ENCODE results near the gene DNAJB14. TPM values are rescaled to one million over a fixed set of nuclear protein-coding genes. Genes with fewer than 3 reads are reported as not detected.

Gene DNAJB14
- total and polyA plus RNA-seq, 2 experiments from 2014 or later: 25.1 to 52.6 TPM

- no peaks in the 10 kb centered on the region for H3K27me3 ChIP-seq
- TF ChIP-seq EZH2phosphoT487 (IDR thresholded peaks at IDR 0.05; ENCODE audit: low read depth, severe bottlenecking, unreplicated experiment) (no peak), EZH2 (IDR thresholded peaks at IDR 0.05; ENCODE audit: borderline replicate concordance) (no peak), CTCF (IDR thresholded peaks at IDR 0.05; ENCODE audit: poor library complexity) (no peak)
- WGBS (ENCODE audit: low lambda C conversion rate, missing lambda C conversion rate): 90% methylated on average over 3 of the region's 3 CpGs
- no peak overlapping the region for H2AFZ ChIP-seq
- H4K20me1 ChIP-seq (ENCODE audit: insufficient read depth, poor library complexity, severe bottlenecking): no peaks in the 10 kb centered on the region
- no peak overlapping the region for H3K4me2 ChIP-seq
- no peak overlapping the region for H3K4me3 ChIP-seq
- no peak overlapping the region for H3K27ac ChIP-seq
- H3K79me2 ChIP-seq: no peaks in the 10 kb centered on the region
- H3K9me3 ChIP-seq (ENCODE audit: low read depth): no peaks in the 10 kb centered on the region
- no peaks in the 10 kb centered on the region for H3K4me1 ChIP-seq (ENCODE audit: insufficient read depth)
- no peaks in the 10 kb centered on the region for H3K36me3 ChIP-seq (replicated peaks; ENCODE audit: insufficient read depth, low read depth)
- H3K9me2 ChIP-seq (replicated peaks; ENCODE audit: insufficient read depth): no peaks in the 10 kb centered on the region
- DNase-seq (ENCODE audit: low spot score): no peak
These were observed 94.1 kb downstream of the DNAJB14 start for GRCh38 chr4:99852199-99852749.

- WGBS (ENCODE audit: low lambda C conversion rate, missing lambda C conversion rate): 95% methylated on average over 4 of the region's 4 CpGs
- no peaks in the 10 kb centered on the region for H3K36me3 ChIP-seq (replicated peaks; ENCODE audit: insufficient read depth, low read depth)
These were observed 97.8 kb downstream of the DNAJB14 start for GRCh38 chr4:99848591-99849001.

GRCh38 chr4:99847362-99847976, 98.9 kb downstream of the DNAJB14 start:
- H3K4me1 ChIP-seq (ENCODE audit: insufficient read depth): no peaks in the 10 kb centered on the region
- H3K4me3 ChIP-seq: no peak overlapping the region
- no peak overlapping the region for H2AFZ ChIP-seq
- no peaks in the 10 kb centered on the region for H3K9me3 ChIP-seq (ENCODE audit: low read depth)
- no peak for TF ChIP-seq EZH2phosphoT487 (IDR thresholded peaks at IDR 0.05; ENCODE audit: low read depth, severe bottlenecking, unreplicated experiment)
- TF ChIP-seq CTCF (IDR thresholded peaks at IDR 0.05; ENCODE audit: poor library complexity): no peak
- no peak for TF ChIP-seq EZH2 (IDR thresholded peaks at IDR 0.05; ENCODE audit: borderline replicate concordance)
- no peaks in the 10 kb centered on the region for H3K36me3 ChIP-seq (replicated peaks; ENCODE audit: insufficient read depth, low read depth)
- H3K27me3 ChIP-seq: no peaks in the 10 kb centered on the region
- no peaks in the 10 kb centered on the region for H3K79me2 ChIP-seq
- no peak overlapping the region for H3K4me2 ChIP-seq
- H3K9me2 ChIP-seq (replicated peaks; ENCODE audit: insufficient read depth): no peaks in the 10 kb centered on the region
- 87% methylated on average over 10 of the region's 10 CpGs for WGBS (ENCODE audit: low lambda C conversion rate, missing lambda C conversion rate)
- no peak for DNase-seq (ENCODE audit: low spot score)
- H3K27ac ChIP-seq: no peak overlapping the region
- no peaks in the 10 kb centered on the region for H4K20me1 ChIP-seq (ENCODE audit: insufficient read depth, poor library complexity, severe bottlenecking)

More at GRCh38 chr4:99848591-99849001, 97.8 kb downstream of the DNAJB14 start:
- Histone ChIP-seq H3K79me2 (no peaks in the 10 kb centered on the region), H3K4me1 (ENCODE audit: insufficient read depth) (no peaks in the 10 kb centered on the region), H2AFZ (no peak overlapping the region), H4K20me1 (ENCODE audit: insufficient read depth, poor library complexity, severe bottlenecking) (no peaks in the 10 kb centered on the region), H3K27me3 (no peaks in the 10 kb centered on the region), H3K9me2 (replicated peaks; ENCODE audit: insufficient read depth) (no peaks in the 10 kb centered on the region), H3K27ac (no peak overlapping the region), H3K4me3 (no peak overlapping the region), H3K4me2 (no peak overlapping the region), H3K9me3 (ENCODE audit: low read depth) (no peaks in the 10 kb centered on the region)
- no peak for TF ChIP-seq EZH2 (IDR thresholded peaks at IDR 0.05; ENCODE audit: borderline replicate concordance)
- TF ChIP-seq EZH2phosphoT487 (IDR thresholded peaks at IDR 0.05; ENCODE audit: low read depth, severe bottlenecking, unreplicated experiment): no peak
- TF ChIP-seq CTCF (IDR thresholded peaks at IDR 0.05; ENCODE audit: poor library complexity): no peak
- no peak for DNase-seq (ENCODE audit: low spot score)

Measured in hepatocyte (in vitro differentiated cells).